GM19395 (cell line): Measurements from ENCODE around the gene RASAL3.
"Not testable (repeated sequence)": the region's sequence is repeated elsewhere in the genome, so short reads cannot be mapped to it uniquely, and the experiment has no call there.

Experiments
- ATAC-seq: cut with Tn5 transposase; IDR thresholded peaks from one replicate; pipeline ENCODE4 v1.9.1; 2021; ENCODE audit warnings: mild to moderate bottlenecking, moderate library complexity; ENCODE audit not compliant: unreplicated experiment

Gene RASAL3

DNA sequence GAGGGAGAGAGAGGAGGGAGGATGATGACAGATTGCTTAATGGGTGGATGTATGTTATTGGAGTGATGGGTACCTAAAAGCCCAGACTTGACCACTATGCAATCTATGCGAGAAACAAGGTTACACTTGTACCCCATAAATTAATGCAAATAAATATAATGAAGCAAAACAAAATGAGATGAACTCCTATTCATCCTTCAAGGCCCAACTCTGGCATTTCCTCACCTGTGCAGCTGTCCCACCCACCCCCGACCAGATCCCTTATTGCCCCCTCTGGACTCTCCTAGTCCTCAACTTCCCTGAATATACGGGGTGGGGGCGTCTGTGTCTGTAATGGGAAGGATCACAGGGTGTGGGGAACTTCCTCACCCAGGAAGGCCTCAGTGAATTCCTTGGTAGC is 10.8 kb upstream of the RASAL3 start:
- ATAC-seq: no peak

DNA sequence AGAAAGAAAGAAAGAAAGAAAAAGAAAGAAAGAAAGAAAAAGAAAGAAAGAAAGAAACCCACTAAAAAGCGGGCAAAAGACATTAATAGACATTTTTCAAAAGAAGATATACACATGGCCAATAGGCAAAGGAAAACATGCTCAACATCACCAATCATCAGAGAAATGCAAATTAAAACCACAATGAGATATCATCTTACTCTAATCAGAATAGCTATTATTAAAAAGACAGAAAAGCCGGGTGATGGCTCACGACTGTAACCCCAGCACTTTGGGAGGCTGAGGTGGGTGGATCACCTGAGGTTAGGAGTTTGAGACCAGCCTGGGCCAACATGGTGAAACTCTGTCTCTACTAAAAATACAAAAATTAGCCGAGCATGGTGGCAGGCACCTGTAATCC is 9.5 kb upstream of the RASAL3 start:
- ATAC-seq: not testable (repeated sequence)

DNA sequence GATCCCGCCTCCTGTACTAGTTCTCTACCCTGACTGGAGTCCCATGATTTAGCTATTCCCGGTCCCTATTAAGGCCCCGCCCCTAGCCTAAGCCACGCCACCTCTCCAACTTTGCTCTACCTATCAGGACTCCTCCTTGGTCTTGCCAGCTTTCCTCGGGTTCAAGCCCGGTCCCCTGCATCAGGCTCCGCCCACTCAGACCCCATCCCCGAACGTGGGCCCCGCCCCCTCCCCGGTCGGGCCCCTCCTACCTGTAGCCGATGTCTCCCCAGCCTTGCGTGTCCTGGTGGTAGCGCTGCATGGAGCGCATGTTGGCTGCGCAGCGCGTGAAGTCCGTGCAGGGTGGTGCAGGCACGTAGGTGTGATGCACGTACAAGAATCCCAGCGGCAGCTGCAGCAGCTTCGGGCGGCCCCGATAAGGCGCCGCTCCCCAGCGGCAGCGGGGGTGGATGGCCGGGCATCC is 7.3 kb upstream of the RASAL3 start:
- ATAC-seq: no peak

DNA sequence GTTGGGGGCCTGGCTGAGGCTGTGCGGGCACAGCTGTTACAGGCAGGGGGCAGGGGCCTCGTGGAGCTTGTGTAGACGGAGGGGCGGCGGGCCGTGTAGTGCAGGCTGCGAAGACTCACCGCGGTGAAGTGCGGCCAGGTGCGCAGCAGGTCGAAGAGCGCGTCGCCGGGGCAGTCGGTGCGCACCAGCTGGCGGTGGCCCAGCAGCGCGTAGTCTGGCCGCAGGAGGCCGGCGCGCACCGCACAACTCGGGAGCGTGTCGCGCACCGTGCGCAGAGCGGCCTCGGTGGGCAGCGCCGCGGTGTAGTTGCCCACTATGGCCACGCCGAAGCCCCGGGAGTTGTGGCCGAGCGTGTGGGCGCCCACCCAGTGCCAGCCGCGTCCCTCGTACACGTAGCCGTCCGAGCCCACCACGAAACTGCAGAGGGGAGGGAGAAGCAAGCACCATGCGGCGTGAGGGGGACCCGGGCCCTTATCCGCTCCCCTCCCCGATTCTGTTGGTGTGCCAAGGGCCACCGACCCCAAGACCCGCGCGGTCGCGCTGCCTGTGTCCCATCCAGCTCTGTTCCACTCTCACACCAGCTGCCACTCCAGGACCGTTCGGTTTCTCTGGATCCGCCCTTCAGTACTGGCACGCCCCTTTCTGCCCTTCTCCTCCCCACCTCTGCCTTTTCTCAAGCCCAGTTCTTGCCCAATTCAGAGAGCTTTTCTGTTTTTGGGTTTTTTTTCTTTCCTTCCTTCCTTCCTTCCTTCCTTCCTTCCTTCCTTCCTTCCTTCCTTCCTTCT is 5.4 kb upstream of the RASAL3 start:
- ATAC-seq: no peak

DNA sequence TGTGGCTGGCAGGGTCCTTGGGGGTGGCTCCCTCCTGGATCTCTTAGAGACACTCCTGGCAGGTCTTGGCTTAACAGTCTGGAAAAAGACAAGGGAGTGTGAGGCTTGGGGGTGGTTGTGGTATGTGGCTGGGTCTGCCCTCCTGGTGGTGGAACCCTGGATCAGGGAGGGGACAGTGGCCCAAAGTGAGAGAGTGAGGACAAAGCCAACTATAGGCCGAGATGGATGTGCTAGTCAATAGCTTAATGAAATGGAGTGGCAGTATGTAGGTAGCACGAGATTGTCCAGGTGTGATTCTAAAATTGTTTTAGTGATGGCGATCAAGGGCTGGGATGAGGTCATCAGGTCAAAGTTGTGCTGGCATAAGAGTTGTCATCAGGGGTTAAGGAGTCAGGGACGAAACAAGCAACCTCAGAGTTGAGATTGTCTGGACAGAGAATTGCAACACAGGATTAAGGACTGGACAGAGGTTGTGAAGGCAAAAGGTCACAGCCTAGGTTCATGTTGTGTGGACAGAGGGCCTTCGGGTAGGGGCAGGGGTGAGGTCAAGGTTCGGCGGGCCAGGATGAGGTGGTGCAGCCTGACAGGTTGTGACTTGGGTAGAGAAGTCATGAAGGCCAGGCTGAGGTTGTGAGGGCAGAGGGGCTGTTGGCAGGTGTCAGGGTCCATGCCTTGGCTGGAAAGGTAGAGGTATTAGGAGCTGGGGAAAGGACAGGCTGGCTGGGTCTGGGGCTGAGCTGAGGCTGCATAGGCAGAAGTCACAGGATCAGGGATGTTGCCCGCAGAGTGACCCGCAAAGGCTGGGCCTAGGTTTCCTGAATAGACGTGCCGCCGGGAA is 4.5 kb upstream of the RASAL3 start:
- no peak for ATAC-seq

DNA sequence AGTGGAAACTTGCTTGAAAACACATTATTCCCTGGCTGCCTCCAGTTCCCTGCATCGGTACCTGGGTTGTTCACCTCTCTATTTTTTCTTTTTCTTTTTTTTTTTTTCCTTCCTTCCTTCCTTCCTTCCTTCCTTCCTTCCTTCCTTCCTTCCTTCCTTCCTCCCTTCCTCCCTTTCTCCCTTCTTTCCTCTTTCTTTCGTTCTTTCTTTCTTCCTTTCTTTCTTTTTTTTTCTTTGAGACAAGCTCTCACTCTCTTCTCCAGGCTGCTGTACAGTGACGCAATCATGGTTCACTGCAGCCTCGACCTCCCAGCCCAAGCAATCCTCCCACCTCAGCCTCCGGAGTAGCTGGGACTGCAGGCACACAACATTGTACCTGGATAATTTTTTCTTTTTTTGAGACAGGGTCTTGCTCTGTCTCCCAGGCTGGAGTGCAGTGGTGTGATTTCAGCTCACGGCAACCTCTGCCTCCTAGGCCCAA is 3.4 kb upstream of the RASAL3 start:
- no peak for ATAC-seq

DNA sequence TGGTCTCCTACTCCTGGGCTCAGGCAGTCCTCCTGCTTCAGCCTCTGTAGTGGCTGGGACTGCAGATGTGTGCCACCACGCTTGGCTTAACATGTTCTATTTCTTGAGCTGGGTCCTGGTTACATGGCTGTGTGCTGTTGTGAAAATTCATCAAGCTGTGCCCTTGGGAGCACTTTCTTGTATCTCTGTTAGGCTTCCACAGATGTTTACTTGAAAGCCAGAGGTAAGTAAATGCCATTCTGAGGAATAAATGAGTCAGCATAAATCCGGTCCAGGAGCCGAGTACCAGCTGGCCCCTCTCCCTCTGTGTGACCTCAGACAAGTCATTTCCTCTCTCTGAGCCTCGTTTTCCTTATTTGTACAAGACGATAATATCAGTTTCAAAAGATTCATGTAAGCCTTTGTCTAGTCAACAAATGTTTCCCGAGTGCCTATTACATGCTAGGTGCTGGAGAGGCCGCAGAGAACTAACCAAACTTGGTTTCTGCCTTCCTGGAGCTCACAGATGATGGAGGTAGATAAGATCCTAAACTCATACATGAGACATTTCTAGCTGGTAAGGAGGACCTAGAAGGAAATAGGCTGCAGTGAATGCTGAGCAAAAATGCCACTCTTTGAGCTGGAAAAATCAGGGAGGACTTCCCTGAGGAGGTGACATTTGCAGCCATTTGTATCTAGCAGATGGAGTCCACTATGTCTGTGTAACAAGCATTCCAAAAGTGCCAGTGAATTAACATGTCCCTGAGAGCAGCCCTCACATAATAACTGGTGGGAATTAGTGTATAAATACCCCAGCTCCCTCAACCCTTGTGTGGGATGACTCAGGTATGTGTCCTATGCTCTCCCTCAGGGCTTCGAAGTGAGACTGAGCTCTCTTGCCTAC is 2.7 kb upstream of the RASAL3 start:
- peak; percentile 56 for ATAC-seq

DNA sequence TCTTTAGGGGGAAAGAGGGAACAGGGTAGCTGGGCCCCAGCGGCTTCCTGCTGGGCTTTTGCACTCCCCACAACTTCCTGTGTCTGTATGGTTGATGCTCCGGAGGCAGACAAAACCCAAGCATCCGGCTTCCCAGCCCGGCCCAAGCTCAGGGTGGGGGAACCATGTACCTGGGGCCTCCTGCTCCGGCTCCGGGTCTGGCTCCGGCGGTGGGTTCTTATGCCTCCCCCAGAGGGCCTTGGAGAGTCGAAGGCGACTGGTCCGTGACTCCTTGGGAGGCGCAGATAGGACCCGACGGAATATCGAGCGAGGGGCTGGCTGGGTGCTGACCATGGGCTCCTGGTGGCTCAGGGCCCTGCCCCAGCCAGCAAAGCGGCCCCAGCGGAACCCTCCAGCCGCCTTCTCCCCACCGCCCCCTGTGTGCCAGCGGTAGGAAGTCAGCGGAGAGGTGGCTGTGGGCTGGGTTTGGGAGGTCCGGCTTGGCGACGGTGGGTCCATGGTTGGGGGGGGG is 428 bp downstream of the RASAL3 start:
- ATAC-seq: peak; percentile 50

DNA sequence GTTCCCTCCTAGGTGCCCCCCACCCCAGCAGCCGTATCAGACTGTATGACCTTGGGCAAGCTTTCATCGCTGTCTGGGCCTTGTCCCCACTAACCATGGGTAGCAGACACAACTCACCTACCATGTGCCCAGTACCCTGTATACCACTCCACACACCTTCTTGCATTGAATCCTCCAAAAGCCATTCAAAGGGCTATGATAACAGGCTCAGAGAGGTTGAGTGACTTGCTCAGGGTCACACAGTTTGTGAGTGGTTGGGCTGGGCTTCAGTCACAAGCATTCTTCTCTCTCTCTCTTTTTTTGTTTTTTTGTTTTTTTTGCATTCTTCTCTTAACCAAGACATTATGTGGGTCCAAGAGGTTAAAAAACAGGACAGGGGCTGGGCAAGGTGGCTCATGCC is 2.6 kb downstream of the RASAL3 start:
- no peak for ATAC-seq

DNA sequence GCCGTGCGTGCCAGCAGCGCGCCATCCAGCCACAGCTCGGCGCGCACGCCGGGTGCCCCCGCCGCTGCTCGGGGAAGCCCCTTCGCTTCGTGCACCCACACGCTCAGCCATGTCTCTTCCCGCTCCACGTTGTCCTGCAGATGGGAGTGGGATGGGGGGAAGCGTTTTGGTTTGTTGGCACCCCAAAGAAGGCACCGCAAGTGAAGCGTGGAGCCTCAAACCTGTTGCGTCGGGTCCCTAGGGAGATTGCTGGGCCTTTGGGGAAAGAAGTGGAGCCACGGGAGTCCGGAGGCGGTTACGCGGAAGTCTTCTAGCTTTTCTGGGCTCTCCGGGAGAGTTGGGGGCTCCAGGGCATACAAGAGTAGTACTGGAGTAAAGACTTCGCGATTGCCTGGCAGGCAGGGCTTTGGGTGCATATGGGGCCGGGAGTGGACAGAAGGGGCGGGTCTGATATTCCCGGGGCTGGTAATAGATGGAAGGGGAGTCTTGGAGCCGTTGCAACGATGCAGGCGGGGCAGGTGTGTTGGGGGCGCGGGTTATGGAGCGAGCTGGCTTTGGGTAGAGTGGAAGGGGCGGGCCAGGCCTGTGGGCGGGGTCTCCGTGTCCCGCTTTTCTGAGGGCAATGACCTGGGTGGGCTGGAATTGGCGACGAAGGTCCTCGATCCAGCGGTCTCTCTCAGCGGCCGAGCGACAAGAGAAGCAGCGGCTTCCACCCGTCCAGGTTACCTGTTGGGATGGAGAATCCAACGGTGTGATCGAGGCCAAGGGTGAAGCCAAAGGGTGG is 6.5 kb downstream of the RASAL3 start:
- ATAC-seq: no peak

DNA sequence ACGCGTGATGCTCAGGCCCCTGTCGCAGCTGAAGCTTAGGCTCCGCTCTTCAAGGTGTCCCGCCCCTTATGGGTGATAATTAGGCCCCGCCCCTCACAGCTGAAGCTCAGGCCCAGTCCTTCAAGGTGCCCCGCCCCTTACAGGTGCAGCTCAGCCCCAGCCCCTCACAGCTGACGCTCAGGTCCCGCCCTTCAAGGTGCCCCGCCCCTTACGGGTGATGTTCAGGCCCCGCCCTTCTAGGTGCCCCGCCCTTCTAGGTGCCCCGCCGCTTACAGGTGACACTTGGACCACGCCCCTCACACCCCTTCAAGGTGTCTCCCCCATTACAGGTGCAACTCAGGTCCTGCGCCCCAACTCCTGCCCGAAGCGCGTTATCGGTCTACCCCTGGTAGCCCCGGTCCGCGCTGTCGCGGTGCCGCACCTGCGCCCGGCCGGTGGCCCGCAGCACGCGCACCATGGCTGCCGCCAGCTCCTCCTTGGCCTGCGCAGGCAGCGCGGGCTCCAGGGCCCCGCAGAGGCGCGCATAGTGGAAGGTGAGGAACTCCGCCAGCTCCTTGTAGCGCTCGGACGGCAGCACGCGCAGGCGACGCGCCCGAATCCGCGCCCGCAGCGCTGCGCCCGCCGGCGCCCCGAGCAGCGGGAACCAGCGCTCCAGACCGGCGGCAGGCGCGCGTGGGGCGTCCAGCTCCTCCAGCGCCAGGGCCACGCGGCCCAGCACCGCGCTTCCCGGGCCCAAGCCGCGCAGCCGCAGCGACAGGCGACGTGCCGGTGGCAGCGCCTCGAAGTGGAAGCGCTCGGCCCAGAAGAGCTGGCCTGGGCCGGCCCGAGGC is 7.3 kb downstream of the RASAL3 start:
- ATAC-seq: no peak

DNA sequence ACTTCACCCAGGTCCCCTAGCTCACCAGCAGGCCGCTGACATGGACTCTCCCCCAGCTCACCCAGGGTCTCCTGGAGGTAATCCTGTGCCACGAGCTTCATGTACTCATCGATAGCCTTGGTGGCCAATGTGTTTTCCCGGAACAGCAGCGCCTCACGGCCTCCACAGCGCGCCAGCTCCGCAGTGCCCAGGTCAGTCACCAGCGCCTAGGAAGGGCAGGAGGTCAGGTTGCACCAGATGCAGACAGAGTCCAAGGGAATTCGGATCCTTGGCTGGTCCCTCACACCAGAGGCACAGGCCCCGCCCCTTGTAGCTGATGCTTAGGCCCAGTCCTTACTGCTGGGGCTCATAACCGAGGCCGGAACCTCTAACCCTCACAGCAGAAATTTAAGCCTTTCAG is 7.9 kb downstream of the RASAL3 start:
- no peak for ATAC-seq

DNA sequence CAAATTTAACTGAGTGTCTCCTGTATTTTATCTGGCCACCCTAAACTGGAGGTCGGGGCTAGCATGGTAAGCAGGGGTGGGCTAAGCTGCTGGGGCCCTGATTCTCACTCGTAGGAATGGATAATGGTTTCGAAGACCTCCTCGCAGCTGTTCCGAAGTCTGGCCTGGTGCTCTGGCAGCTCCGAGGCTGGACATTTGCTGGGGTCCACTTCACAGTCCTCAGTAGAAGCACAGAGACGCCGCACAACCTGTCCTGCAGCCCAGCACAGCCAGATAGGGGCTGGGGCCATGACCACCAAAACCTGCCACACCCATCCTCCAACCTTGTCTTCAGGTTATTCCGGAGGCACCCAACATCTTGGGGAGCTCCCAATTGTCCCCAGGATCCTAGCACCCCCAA is 8.3 kb downstream of the RASAL3 start:
- no peak for ATAC-seq

DNA sequence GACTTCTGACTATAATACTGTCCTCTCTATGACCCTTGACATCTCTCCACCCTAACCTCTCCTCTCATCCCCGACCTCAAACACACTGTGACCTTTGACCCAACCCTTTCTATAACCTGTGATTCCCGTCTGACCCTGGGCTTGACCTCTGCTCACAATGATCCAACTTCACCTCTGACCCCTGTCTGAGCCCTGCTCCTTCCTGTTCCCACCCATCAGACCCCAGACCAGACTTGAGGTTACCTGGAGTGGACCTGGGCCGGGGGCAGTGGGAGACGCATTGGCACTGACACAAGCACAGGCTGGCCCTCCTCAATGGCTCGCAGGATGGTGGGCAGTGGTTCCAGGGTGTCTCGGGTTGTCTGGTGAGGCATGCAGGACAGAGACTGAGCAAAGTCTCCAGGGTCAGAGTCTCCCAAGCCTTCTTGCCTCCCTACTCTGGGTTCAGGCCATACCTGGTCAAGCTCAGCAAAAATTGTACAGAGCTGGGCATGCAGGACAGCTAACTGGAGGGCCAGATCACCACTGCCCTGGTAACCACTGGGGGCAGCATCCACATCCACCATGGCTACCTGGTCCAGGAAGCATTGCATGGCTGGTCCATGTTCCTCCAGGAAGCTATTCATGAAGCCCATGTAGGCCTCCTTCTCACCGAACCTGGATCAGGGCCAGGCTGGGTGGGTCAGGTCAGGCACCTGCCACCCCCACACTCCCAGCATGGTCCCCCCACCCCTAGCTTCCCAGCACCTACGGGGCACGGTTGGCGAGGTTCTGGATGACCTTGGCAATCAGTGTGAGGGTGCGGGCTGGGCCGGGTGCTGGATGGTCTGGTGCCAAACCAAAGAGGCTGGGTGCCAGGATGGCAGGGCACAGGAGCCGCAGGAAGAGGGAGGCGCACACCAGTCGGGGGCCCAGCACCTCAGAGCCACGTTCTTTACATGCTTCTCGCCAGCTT is 10.2 kb downstream of the RASAL3 start:
- ATAC-seq: no peak

DNA sequence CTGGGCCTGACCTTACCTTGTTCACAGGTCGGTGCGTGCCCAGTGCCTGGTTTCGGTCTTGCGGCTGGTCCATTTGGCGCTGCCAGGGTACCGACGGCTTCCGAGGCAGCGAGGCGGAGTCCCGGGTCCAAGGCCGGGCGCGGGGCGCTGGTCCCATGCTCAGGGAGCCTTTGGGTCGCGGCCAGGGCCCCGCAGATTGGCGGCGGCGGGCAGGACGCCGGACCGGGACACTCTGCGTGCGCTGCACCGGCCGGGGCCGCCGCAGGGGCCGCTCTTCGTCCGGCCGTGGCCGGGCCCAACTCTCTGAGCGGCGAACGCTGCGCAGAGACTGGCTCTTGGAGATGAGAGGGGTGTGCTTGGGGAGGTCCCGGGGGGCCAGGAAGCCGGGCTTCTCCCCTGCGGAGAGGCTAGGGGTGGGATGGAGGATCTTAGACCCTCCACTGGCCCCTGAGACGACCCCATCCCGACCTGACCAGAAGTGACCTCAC is 11.2 kb downstream of the RASAL3 start:
- ATAC-seq: no peak

DNA sequence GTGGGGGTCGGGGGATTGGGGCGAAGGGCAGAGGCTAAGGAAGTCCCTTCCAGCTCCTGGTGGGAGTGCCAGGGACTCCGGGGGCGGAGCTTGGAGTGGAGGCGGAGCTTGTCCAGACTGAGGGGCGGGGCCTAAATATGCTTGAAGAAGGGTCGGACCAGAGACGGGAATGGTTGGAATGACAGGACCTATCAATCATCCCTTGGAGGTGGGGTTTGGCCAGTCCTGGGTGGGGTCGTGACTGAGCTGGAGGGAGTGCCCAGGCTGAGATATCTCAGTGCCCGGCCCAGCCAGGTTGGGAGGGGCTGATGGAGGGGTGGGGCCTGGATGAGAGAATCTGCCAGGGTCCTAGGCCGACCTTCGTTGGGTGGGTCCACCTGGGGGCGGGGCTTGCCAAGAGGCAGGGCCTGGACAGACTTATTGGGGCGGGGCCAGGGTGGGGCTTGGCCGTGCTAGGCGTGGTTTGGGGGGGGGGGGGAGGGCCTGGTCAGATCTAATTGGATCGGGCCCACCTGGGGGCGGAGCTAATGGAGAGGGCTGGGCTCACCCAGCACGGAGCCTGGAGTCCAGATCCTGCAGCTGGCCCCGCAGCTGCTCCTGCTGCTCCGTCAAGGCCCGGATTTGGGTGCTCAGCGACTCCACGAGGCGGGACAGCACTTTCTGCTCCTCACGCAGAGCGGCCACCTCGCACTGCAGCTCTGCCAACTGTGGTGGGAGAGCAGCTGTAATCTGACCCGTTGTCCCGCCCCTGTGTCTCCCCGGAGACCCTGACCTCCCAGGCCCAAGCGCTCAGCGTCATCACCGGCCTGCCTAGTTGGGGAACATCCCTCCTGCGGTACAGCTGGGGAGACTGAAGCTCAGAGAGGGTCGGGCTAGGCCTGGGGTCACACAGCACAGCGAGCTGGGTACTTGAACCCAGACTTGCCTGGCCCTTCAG is 12.0 kb downstream of the RASAL3 start:
- no peak for ATAC-seq

DNA sequence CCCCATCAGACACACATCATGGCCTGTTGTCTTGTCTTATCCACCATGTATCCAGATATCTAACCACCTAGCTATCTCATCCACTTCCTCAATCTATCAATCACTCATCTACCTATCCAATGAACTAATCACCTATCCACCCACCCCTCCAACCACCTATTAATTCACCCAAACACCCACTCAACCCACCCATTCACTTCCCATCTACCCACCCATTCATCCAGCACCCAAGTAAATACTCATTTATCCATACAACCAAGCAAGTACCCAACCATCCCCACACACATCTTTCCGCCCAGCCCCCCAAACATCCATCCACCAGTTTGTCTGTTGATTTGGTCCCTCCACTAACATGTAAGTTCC is 13.8 kb downstream of the RASAL3 start:
- ATAC-seq: no peak
